Subcutaneous abdominal adipose tissue (tissue), 5 donors: Measurements from ENCODE around the gene CORO2B.

Experiments used
- H3K27ac ChIP-seq: one replicate; pipeline ENCODE4 v1.7.0; 2013; ENCODE audit warnings: low read depth, mild to moderate bottlenecking, inconsistent platforms, low read length, moderate library complexity
- H3K27me3 ChIP-seq, 5 donors: one replicate each; pipeline ENCODE4 v1.7.0; 2013; ENCODE audit warnings: low read length in 5 of 5, inconsistent platforms in 1 of 5; ENCODE audit not compliant: control insufficient read depth in 5 of 5, insufficient read depth in 4 of 5
- H3K36me3 ChIP-seq, 5 donors: one replicate each; pipeline ENCODE4 v1.7.0; 2013; ENCODE audit warnings: low read length in 5 of 5; ENCODE audit not compliant: control insufficient read depth in 5 of 5, insufficient read depth in 5 of 5
- H3K4me1 ChIP-seq, 5 donors: one replicate each; pipeline ENCODE4 v1.7.0; 2013; ENCODE audit warnings: low read length in 5 of 5, mild to moderate bottlenecking in 3 of 5, moderate library complexity in 1 of 5; ENCODE audit not compliant: control insufficient read depth in 5 of 5, insufficient read depth in 5 of 5
- H3K4me3 ChIP-seq, 5 donors: one replicate each; pipeline ENCODE4 v1.7.0; 2013; ENCODE audit warnings: low read length in 5 of 5, low read depth in 1 of 5
- H3K9ac ChIP-seq, 5 donors: one replicate each; pipeline ENCODE4 v1.7.0; 2013; ENCODE audit warnings: low read length in 5 of 5, mild to moderate bottlenecking in 4 of 5, moderate library complexity in 3 of 5
- H3K9me3 ChIP-seq, 5 donors: one replicate each; pipeline ENCODE4 v1.7.0; 2013; ENCODE audit warnings: low read length in 5 of 5; ENCODE audit not compliant: control insufficient read depth in 5 of 5
- donor health status: healthy.
- donor health status: healthy.
- donor health status: healthy.
- donor health status: healthy.
- donor health status: healthy.

Gene CORO2B

GRCh38 chr15:68632101-68632500 is 53.3 kb downstream of the CORO2B start:
- Histone ChIP-seq H3K27ac (no peak overlapping the region), H3K27me3 (peaks cover 0 to 3% (median 0%) of the 10 kb centered on the region in 5 donors), H3K4me3 (no peak overlapping the region), H3K36me3 (no peaks in the 10 kb centered on the region), H3K9ac (no peak overlapping the region), H3K9me3 (no peaks in the 10 kb centered on the region), H3K4me1 (peaks cover 14 to 48% (median 30%) of the 10 kb centered on the region in 5 donors)

GRCh38 chr15:68633231-68634121 is 54.7 kb downstream of the CORO2B start:
- Histone ChIP-seq H3K27me3 (peaks cover 0 to 3% (median 0%) of the 10 kb centered on the region in 5 donors), H3K4me3 (no peak overlapping the region), H3K9me3 (no peaks in the 10 kb centered on the region), H3K4me1 (peaks cover 16 to 62% (median 39%) of the 10 kb centered on the region in 5 donors), H3K36me3 (no peaks in the 10 kb centered on the region), H3K27ac (no peak overlapping the region), H3K9ac (no peak overlapping the region)

GRCh38 chr15:68634122-68634482 is 55.3 kb downstream of the CORO2B start:
- Histone ChIP-seq H3K9me3 (no peaks in the 10 kb centered on the region), H3K9ac (no peak overlapping the region), H3K27ac (no peak overlapping the region), H3K36me3 (no peaks in the 10 kb centered on the region), H3K4me3 (no peak overlapping the region), H3K4me1 (peaks cover 19 to 63% (median 38%) of the 10 kb centered on the region in 5 donors), H3K27me3 (peaks cover 0 to 3% (median 0%) of the 10 kb centered on the region in 5 donors)

- Histone ChIP-seq H3K36me3 (no peaks in the 10 kb centered on the region), H3K4me1 (peaks cover 19 to 66% (median 38%) of the 10 kb centered on the region in 5 donors), H3K9ac (no peak overlapping the region), H3K9me3 (no peaks in the 10 kb centered on the region), H3K27ac (no peak overlapping the region), H3K4me3 (no peak overlapping the region), H3K27me3 (peaks cover 0 to 3% (median 0%) of the 10 kb centered on the region in 5 donors)
These were observed 55.7 kb downstream of the CORO2B start for GRCh38 chr15:68634531-68634930.

GRCh38 chr15:68635141-68635540 is 56.3 kb downstream of the CORO2B start:
- Histone ChIP-seq H3K4me3 (no peak overlapping the region), H3K27me3 (peaks cover 0 to 3% (median 0%) of the 10 kb centered on the region in 5 donors), H3K27ac (no peak overlapping the region), H3K9ac (no peak overlapping the region), H3K9me3 (no peaks in the 10 kb centered on the region), H3K36me3 (no peaks in the 10 kb centered on the region), H3K4me1 (peaks cover 19 to 66% (median 43%) of the 10 kb centered on the region in 5 donors)

- Histone ChIP-seq H3K4me1 (peaks cover 23 to 76% (median 53%) of the 10 kb centered on the region in 5 donors), H3K9ac (no peak overlapping the region), H3K4me3 (no peak overlapping the region), H3K27ac (no peak overlapping the region), H3K9me3 (no peaks in the 10 kb centered on the region), H3K36me3 (no peaks in the 10 kb centered on the region), H3K27me3 (no peaks in the 10 kb centered on the region)
These were observed 57.5 kb downstream of the CORO2B start for GRCh38 chr15:68636256-68636655.

- Histone ChIP-seq H3K4me1 (peaks cover 23 to 76% (median 54%) of the 10 kb centered on the region in 5 donors), H3K27me3 (no peaks in the 10 kb centered on the region), H3K27ac (peak overlapping the region; percentile 46), H3K4me3 (no peak overlapping the region), H3K36me3 (no peaks in the 10 kb centered on the region), H3K9me3 (no peaks in the 10 kb centered on the region), H3K9ac (no peak overlapping the region)
These were observed 59.1 kb downstream of the CORO2B start for GRCh38 chr15:68637767-68638404.

- Histone ChIP-seq H3K4me3 (peak overlapping the region in 1 of 5 donors; percentile 15), H3K9me3 (no peaks in the 10 kb centered on the region), H3K4me1 (peaks cover 23 to 72% (median 52%) of the 10 kb centered on the region in 5 donors), H3K9ac (no peak overlapping the region), H3K27me3 (no peaks in the 10 kb centered on the region), H3K36me3 (no peaks in the 10 kb centered on the region), H3K27ac (peak overlapping the region; percentile 63)
These were observed 60.2 kb downstream of the CORO2B start for GRCh38 chr15:68638953-68639515.

- peak overlapping the region; percentile 30 for H3K27ac ChIP-seq
- no peaks in the 10 kb centered on the region for H3K9me3 ChIP-seq
- H3K9ac ChIP-seq: no peak overlapping the region
- H3K4me1 ChIP-seq: peaks cover 18 to 62% (median 46%) of the 10 kb centered on the region in 5 donors
- H3K36me3 ChIP-seq: no peaks in the 10 kb centered on the region
- no peaks in the 10 kb centered on the region for H3K27me3 ChIP-seq
- H3K4me3 ChIP-seq: no peak overlapping the region
These were observed 61.3 kb downstream of the CORO2B start for GRCh38 chr15:68639926-68640600.
